CD4-positive, alpha-beta T cell treated with Interleukin-15 for 4 hours (primary cell): Measurements from ENCODE around the gene FAM171A2.
"Not testable (repeated sequence)": the region's sequence is repeated elsewhere in the genome, so short reads cannot be mapped to it uniquely, and the experiment has no call there.

ENCODE experiments used
- DNase-seq: peaks from one replicate; pipeline ENCODE4 v3.0.0-alpha.2; 2020; ENCODE audit warnings: low spot score

The FAM171A2 gene

GRCh38 chr17:44345454-44346026, 18.1 kb downstream of the FAM171A2 start:
- DNase-seq, result peak; percentile 46

GRCh38 chr17:44344939-44345453, 18.7 kb downstream of the FAM171A2 start, which contains the start of gene GRN:
Gene GRN, plus strand, starts transcription at chr17:44345302. Its CDS starts 3,863 bp downstream, at chr17:44349165.
- DNase-seq, result peak; percentile 89

DNA sequence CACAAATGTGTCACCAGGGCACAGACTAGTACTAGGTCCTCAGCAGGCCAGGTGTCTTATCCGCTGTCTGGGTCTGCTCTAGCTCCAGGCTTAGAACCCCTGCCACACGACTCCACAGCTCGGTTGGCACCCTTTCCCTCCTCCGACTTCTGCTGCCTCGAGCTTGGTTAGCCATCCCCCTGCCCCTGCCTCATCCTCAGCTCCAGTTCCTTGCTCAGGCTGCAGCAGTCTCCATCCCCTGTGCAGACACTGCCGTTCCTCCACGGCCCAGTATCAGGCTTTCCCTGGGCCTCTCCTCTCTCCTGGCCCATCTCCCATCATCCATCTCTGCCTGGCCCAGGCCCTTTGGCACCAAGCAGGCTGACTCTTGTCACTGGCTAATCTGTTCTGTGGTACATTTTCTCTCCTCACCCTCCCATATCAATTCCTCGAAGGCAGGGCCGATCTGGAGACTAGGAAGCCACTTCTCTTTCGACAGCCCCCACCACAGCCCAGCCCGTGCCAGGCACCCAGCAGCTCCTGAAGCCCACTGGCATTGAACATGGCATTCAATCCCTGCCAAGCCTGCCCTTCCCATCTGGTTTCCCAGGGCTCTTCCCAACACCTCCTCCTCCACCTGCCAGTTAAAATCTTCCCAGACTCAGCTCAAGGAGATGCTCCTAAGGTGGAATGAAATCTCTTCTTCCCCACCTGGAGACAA, 20.0 kb downstream of the FAM171A2 start:
- DNase-seq, result no peak

DNA sequence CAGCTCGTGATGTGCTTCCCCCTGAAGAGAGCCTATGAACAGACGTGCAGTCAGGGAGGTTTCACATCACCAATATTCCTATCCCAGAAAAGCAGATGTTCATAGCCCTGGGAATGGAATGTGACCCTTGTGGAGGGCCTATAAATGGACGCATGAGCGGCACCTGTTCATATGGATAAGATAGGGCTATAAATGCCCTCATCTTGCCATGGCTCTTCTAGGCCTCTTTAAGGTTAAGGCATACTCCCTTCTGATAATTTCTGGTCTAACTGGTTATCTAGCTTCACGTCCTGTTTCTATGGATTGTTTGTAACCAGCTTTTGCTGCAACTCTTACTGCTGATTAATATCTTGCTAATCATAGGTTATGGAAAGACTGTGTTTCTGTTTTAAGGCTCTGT, 23.1 kb downstream of the FAM171A2 start:
- not testable (repeated sequence) for DNase-seq

GRCh38 chr17:44338702-44339101, 25.0 kb downstream of the FAM171A2 start:
- DNase-seq, result no peak

DNA sequence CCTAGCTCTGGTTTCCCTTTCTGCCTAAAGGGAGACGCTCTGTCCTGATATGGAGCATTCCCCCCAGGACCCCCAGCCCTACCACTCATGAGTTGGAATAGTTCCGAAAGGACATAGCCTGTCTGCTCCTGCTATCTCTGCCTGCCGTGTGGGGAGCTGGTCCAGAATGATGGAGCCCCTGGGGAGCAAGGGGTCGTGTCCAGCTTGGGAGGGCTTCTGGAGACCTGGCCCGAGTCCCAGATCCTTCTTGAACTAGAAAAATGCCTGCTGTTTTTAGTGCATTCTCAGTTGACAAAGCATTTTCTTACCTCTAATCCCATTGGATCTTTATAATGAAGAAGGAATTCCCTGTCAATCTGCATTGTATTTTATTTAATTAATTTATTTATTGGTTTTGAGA, 27.7 kb downstream of the FAM171A2 start:
- DNase-seq, result no peak

GRCh38 chr17:44335564-44335963, 28.1 kb downstream of the FAM171A2 start:
- no peak for DNase-seq

- DNase-seq, result no peak
These were observed 28.9 kb downstream of the FAM171A2 start for GRCh38 chr17:44334727-44335126.

GRCh38 chr17:44334315-44334714, 29.3 kb downstream of the FAM171A2 start:
- DNase-seq, result no peak

GRCh38 chr17:44333371-44333770, 30.3 kb downstream of the FAM171A2 start:
- DNase-seq, result no peak

DNA sequence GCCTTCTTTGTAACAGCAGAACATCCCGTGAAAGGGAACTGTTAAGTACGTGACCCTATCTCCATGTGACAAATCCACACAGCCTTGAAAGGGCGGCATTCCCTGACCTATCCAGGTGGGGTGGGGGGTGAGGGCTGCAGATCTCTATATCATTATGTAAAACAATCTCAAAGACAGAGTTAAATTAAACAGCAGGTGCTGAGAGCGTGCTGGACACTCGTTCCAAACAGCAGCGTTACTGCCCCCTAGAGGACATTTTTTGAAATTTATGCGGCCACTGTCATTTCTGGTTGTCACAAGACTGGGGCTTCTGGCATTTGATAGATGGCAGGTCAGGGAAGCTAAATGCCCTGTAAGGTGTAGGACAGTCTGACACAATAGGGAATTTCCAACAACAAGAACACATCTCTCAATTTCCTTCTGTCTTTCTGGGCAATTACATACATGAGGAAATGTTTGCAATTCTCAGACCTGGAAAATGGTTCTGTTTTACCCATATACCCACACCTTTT, 32.3 kb downstream of the FAM171A2 start:
- peak; percentile 84 for DNase-seq

DNA sequence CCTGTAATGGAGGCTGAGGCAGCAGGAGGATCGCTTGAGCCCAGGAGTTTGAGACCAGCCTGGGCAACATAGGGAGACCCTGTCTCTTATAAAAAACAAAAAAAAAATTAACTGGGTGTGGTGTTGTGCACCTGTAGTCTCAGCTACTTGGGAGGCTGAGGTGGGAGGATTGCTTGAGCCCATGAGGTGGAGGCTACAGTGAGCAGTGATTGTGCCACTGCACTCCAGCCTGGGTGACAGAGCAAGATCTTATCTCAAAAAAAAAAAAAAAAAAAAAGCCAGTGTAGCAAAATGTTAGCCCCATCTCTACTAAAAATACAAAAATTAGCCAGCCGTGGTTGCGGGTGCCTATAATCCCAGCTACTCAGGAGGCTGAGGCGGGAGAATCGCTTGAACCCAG, 33.4 kb downstream of the FAM171A2 start:
- DNase-seq, result not testable (repeated sequence)

- not testable (repeated sequence) for DNase-seq
These were observed 34.1 kb downstream of the FAM171A2 start for GRCh38 chr17:44329516-44329915.

DNA sequence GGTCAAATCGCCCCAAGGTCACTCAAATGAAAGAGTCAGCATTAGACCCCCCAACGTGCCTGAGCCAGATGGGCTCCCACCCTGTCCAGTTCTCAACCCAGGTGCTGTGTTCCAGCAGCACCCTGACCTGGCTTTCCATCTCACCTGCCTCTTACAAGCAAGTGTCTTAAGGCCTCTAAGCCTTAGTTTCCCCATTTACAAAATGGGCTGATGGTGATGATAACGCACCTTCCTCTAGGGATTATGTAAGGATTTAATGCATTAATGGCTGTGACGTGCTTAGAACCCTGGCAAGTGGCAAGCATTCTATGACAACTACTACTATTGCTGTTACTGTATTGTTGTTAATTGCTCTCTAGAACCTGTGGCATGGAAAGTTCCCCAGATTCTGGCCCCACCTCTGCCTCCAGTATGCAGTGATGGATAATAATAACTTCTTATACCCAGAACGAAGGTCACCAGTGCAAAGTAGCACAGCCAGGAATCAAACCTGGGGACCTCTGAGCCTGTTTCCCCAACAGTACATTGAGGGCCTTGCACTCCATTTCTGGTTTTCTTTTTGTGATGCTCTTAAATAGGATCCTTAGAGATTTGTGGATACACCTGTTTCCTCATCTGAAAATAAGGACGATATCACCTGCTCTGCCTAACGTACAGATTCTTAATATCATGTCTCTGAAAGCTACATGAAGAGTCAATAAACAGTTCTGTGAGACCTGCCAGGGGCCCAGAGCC, 35.8 kb downstream of the FAM171A2 start:
- DNase-seq, result no peak

DNA sequence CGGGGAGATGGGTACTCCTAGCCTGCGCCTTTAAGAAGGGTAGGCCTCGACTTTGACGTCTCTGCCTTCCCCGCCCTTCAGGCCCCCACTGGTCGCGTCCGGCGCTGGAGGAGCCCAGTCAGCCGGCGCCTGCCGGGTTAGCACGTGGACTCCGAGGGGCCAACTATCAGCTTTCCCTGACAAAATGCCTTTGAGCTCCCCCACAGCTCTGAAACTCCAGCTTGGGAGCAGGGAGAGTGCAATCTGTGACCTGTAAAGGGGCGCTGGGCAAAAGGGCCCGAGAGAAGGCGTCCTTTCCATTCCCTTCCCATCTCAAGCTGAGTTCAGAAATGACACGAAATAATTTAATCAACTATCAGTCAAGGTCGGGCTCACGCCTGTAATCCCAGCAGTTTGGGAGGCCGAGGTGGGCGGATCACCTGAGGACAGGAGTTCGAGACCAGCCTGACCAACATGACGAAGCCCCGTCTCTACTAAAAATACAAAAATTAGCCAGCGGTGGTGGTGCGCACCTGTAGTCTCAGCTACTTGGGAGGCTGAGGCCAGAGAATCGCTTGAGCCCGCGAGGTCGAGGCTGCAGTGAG, 36.7 kb downstream of the FAM171A2 start:
- DNase-seq, result peak; percentile 96

DNA sequence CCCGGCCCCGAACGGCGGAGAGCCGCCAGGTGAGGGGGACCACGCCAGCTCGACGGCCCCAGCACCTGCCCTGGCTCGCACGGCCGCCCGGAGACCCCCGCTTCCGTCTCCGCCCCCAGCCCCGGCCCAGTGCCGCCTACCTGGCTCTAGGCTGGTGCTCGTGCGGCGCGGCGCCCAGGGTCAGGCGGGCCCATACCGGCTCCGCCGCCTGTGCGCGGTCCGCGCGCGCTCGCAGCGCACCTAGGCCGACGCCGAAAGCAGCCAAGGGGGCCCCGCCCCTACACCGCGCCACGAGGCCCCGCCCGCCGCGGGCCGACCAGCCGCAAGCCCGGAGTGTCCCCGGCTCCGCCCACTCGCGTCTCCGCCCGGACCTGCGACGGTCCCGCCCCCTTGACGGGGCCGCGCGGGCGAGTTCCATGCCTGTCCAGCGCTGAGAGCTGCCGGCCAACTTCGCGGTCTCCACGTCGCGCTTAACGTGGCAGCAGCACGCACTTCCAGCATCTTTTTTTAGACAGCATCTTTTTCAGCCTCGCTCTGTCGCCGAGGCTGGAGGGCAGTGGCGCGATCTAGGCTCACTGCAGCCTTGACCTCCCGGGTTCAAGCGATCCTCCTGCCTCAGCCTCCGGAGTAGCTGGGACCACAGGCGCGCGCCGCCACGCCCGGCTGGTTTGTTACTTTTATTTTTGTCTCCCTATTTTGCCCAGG, 38.9 kb downstream of the FAM171A2 start, which contains the start of gene SLC25A39:
TSS of gene SLC25A39 (minus strand) at position 253 of the 705 bp plus-strand sequence. CDS start 1,261 bp downstream, outside the sequence.
- peak; percentile 95 for DNase-seq

DNA sequence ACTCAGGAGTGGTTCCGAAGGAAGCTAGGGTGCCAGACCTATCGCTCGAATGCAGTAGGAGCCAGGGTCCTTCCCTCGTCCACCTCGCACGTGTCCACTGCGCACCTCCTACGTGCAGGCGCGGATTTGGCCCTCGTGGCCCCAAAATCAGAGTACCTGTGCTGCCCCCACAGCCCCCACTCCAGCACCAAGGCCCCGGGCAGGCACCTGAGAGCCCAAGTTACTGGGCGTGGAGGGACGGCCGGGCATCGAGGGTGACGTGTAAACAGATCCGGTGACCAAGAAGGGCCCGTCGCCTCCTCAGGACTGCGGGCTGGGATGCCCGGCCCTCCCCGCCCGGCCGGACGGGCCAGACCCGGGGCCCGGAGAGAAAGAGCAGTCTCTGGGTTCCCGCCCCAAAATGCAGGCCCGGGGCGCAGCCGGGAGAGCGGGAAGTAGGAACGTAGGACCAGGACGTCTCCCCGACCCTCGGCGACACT, 39.5 kb downstream of the FAM171A2 start:
- DNase-seq, result no peak

- no peak for DNase-seq
These were observed 40.1 kb downstream of the FAM171A2 start for GRCh38 chr17:44323359-44324091.

DNA sequence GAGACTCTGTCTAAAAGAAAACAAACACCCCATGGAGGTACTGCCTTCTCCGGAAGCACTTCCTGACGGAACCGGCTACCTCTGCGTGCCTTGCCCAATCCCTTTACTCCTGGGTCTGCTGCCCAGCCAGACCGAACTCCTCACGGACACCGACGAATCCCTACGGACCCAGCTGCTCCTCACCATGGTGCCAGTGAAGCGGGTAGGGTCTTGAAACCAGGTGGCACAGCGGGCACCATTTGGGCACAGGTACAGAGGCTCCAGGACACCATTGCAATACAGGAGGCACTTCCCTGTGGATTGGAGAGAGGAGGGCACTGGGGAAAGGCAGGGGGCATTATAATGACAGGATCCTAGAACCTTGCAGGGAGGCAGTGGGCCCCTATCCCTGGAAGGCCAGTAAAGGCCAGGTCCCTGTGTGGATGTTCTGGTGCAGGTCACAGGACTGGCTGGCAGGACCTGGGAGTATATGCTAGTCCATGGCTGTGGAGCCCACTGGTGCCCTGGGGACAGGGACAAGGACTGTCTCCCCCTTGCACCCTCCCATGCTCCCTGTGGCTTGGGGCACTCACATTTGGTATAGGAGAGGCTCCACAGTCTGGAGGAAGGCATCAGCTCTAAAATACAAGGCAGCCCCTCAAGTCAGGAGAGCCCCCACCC, 41.3 kb downstream of the FAM171A2 start:
- DNase-seq, result no peak
